Esophagus muscularis mucosa (tissue), 4 donors: ENCODE results near the gene CORIN.

Experiments
- CTCF ChIP-seq, 3 experiments: fragments of 200-600 bp in 2 of 3; fragments of 450-650 bp in 1 of 3; sonication (generic) in 2 of 3; IDR thresholded peaks; one replicate each; pipeline ENCODE4 v1.5.1; 2017 to 2019; ENCODE audit warnings: antibody characterized with exemption in 3 of 3, mild to moderate bottlenecking in 2 of 3, moderate library complexity in 1 of 3
- EP300 ChIP-seq: sonication (generic); formaldehyde crosslinking; IDR thresholded peaks from one replicate; pipeline ENCODE4 v1.6.1; 2017; ENCODE audit warnings: antibody characterized with exemption
- POLR2A ChIP-seq: fragments of 450-650 bp; IDR thresholded peaks from one replicate; pipeline ENCODE4 v1.6.1; 2017; ENCODE audit warnings: antibody characterized with exemption, moderate library complexity, mild to moderate bottlenecking, low read depth

GRCh38 chr4:47804598-47804997 is 33.3 kb downstream of the CORIN start:
- TF ChIP-seq CTCF (IDR thresholded peaks at IDR 0.05) (no peak), POLR2A (no peak), EP300 (no peak)
